B cell (primary cell): ENCODE measurements around the gene DMRT1. TPM values are rescaled to one million over a fixed set of nuclear protein-coding genes. Genes with fewer than 3 reads are reported as not detected.

Source experiments
- ATAC-seq: fragments of 200-7000 bp; cut with Tn5 transposase; one replicate; pipeline ENCODE4 v1.10.0; 2021; ENCODE audit warnings: low read depth, mild to moderate bottlenecking, moderate number of reproducible peaks, moderate library complexity
- CTCF ChIA-PET: fragments of 350-600 bp; sonication (Branson Sonifier 250); formaldehyde crosslinking; loops from one replicate; lab custom pipeline; 2021; ENCODE audit warnings: antibody characterized with exemption, inconsistent platforms; lab: Charles Lee
- POLR2A ChIA-PET: fragments of 350-600 bp; sonication (Branson Sonifier 250); formaldehyde crosslinking; loops from one replicate; lab custom pipeline; 2021; ENCODE audit warnings: antibody characterized with exemption; lab: Charles Lee
- DNase-seq: peaks from one replicate; pipeline ENCODE4 v3.0.0; 2013
- H2AFZ ChIP-seq: 2 replicates; pipeline ENCODE4 v1.6.1; 2012; ENCODE audit warnings: mild to moderate bottlenecking, low read depth, low read length; ENCODE audit not compliant: insufficient read depth, poor library complexity, severe bottlenecking
- H3K27ac ChIP-seq, 2 donors: 1 replicate in 1 of 2; 2 replicates in 1 of 2; pipeline ENCODE4 v1.5.1; 2012 to 2013; ENCODE audit warnings: low read length in 2 of 2, mild to moderate bottlenecking in 2 of 2, moderate library complexity in 1 of 2
- H3K27me3 ChIP-seq, 4 experiments: fragments of 200-600 bp in 1 of 4; sonication (generic) in 1 of 4; replicated peaks in 1 of 4; 1 replicate in 2 of 4; 2 replicates in 2 of 4; pipeline versions ENCODE4 v1.6.1 to v1.7.0; 2013 to 2016; ENCODE audit warnings: low read length in 3 of 4, mild to moderate bottlenecking in 2 of 4, mixed read lengths in 1 of 4, moderate library complexity in 1 of 4; ENCODE audit not compliant: insufficient read depth in 4 of 4, control insufficient read depth in 3 of 4; ENCODE audit errors: control extremely low read depth in 1 of 4
- H3K36me3 ChIP-seq, 2 experiments: replicated peaks in 1 of 2; 1 replicate in 1 of 2; 2 replicates in 1 of 2; pipeline versions ENCODE4 v1.6.1 to v1.7.1; 2013; ENCODE audit warnings: low read length in 1 of 2; ENCODE audit not compliant: insufficient read depth in 2 of 2, control insufficient read depth in 1 of 2; ENCODE audit errors: control extremely low read depth in 1 of 2, extremely low read depth in 1 of 2
- H3K4me1 ChIP-seq, 2 donors: fragments of 200-600 bp in 1 of 2; sonication (generic) in 1 of 2; 1 replicate in 1 of 2; 2 replicates in 1 of 2; pipeline versions ENCODE4 v1.5.1 to v1.6.1; 2013 to 2017; ENCODE audit warnings: low read length in 2 of 2; ENCODE audit not compliant: control insufficient read depth in 2 of 2, insufficient read depth in 2 of 2
- H3K4me2 ChIP-seq: replicated peaks from 2 replicates; pipeline ENCODE3; 2012; ENCODE audit warnings: mild to moderate bottlenecking, low read depth, low read length; ENCODE audit not compliant: poor library complexity, severe bottlenecking
- H3K4me3 ChIP-seq, 5 experiments: fragments of 200-600 bp in 1 of 5; sonication (generic) in 1 of 5; 1 replicate in 3 of 5; 2 replicates in 2 of 5; pipeline versions ENCODE4 v1.5.1 to v1.7.0; 2011 to 2016; ENCODE audit warnings: low read length in 4 of 5, mild to moderate bottlenecking in 4 of 5, low read depth in 2 of 5, control low read depth in 1 of 5, moderate library complexity in 1 of 5; ENCODE audit not compliant: insufficient read depth in 1 of 5; ENCODE audit errors: control extremely low read depth in 1 of 5, extremely low read depth in 1 of 5
- H3K79me2 ChIP-seq: fragments of 200-600 bp; sonication (generic); one replicate; pipeline ENCODE4 v1.6.0; 2016; ENCODE audit warnings: low read length; ENCODE audit not compliant: control insufficient read depth, insufficient read depth
- H3K9ac ChIP-seq: fragments of 200-600 bp; sonication (generic); 2 replicates; pipeline ENCODE4 v1.6.1; 2017; ENCODE audit warnings: mild to moderate bottlenecking, low read length, moderate library complexity
- H3K9me3 ChIP-seq, 3 donors: one replicate each; pipeline versions ENCODE4 v1.6.1 to v1.7.1; 2013; ENCODE audit warnings: low read length in 2 of 3; ENCODE audit not compliant: control insufficient read depth in 2 of 3, insufficient read depth in 1 of 3; ENCODE audit errors: control extremely low read depth in 1 of 3
- H4K20me1 ChIP-seq: 2 replicates; pipeline ENCODE4 v1.6.0; 2012; ENCODE audit warnings: mild to moderate bottlenecking, low read length; ENCODE audit not compliant: insufficient read depth, control insufficient read depth, poor library complexity, severe bottlenecking
- H3K27ac Mint-ChIP-seq: one replicate; pipeline ENCODE4 v1.8.0; 2021; ENCODE audit warnings: mixed read lengths
- H3K27me3 Mint-ChIP-seq: one replicate; pipeline ENCODE4 v1.8.0; 2021; ENCODE audit warnings: mixed read lengths
- H3K4me1 Mint-ChIP-seq: one replicate; pipeline ENCODE4 v1.8.0; 2021; ENCODE audit warnings: mixed read lengths
- H3K4me3 Mint-ChIP-seq: one replicate; pipeline ENCODE4 v1.8.0; 2021; ENCODE audit warnings: mixed read lengths
- H3K9me3 Mint-ChIP-seq: one replicate; pipeline ENCODE4 v1.8.0; 2022; ENCODE audit warnings: mixed read lengths; ENCODE audit not compliant: insufficient read depth
- EZH2 ChIP-seq: IDR thresholded peaks from 2 replicates; pipeline ENCODE4 v1.6.1; 2012; ENCODE audit warnings: borderline replicate concordance, low read depth, mild to moderate bottlenecking, moderate library complexity, low read length; ENCODE audit not compliant: insufficient read depth, poor library complexity, severe bottlenecking
- WGBS: methylation state at CpG from one replicate; pipeline ENCODE4 v1.1.5; 2013; ENCODE audit warnings: missing lambda C conversion rate; ENCODE audit not compliant: insufficient coverage; 5-methylcytosine and 5-hydroxymethylcytosine counted together
- intact Hi-C: fragments of 100-400 bp; cut with micrococcal nuclease; formaldehyde crosslinking; loops from one replicate; pipeline ENCODE4 v1.10.0; 2022
- polyA plus RNA-seq: library from polyadenylated mRNA; depleted of rRNA; stranded (reverse); fragments of >200 nt; gene quantifications from 2 replicates; pipeline ENCODE4 v1.2.3, GENCODE V29; 2012
- total RNA-seq, 2 donors: library from RNA; stranded (reverse); fragments of 120-200 nt in 1 of 2; gene quantifications; 1 replicate in 1 of 2; 2 replicates in 1 of 2; pipeline versions ENCODE4 v1.2.3 to v1.2.4, GENCODE V29; 2013 to 2022
- TF ChIP-seq, protein P1 (sequence below): fragments of 200-600 bp; IDR thresholded peaks from one replicate; pipeline ENCODE4 v1.8.0; 2022; ENCODE audit warnings: antibody characterized with exemption, mild to moderate bottlenecking

The DMRT1 gene
- total and polyA plus RNA-seq, 2 donors (not counting 1 experiment from before 2014, with no cell fraction given): not detected

GRCh38 chr9:972501-973294, 131.2 kb downstream of the DMRT1 start:
- Histone ChIP-seq H3K4me2 (peak overlapping the region; percentile 61), H3K4me3 (no peak overlapping the region), H3K36me3 (no peaks in the 10 kb centered on the region), H3K27ac (no peak overlapping the region), H3K9me3 (peaks cover 0 to 71% (median 11%) of the 10 kb centered on the region in 3 donors), H2AFZ (peak overlapping the region; percentile 28), H3K27me3 (peaks cover 0 to 88% (median 73%) of the 10 kb centered on the region in 4 experiments), H3K79me2 (no peaks in the 10 kb centered on the region), H3K4me1 (peaks cover 28 to 47% of the 10 kb centered on the region in 2 donors), H3K9ac (no peak overlapping the region), H4K20me1 (no peaks in the 10 kb centered on the region)
- WGBS: 7% methylated on average over 68 of the region's 68 CpGs
- TF ChIP-seq, protein P1, sequence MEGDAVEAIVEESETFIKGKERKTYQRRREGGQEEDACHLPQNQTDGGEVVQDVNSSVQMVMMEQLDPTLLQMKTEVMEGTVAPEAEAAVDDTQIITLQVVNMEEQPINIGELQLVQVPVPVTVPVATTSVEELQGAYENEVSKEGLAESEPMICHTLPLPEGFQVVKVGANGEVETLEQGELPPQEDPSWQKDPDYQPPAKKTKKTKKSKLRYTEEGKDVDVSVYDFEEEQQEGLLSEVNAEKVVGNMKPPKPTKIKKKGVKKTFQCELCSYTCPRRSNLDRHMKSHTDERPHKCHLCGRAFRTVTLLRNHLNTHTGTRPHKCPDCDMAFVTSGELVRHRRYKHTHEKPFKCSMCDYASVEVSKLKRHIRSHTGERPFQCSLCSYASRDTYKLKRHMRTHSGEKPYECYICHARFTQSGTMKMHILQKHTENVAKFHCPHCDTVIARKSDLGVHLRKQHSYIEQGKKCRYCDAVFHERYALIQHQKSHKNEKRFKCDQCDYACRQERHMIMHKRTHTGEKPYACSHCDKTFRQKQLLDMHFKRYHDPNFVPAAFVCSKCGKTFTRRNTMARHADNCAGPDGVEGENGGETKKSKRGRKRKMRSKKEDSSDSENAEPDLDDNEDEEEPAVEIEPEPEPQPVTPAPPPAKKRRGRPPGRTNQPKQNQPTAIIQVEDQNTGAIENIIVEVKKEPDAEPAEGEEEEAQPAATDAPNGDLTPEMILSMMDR: no peak
- TF ChIP-seq EZH2: peak; percentile 81
- POLR2A ChIA-PET: no interaction called here
- peaks cover 13% of the 10 kb centered on the region for H3K4me1 Mint-ChIP-seq
- no peak overlapping the region for H3K27ac Mint-ChIP-seq
- DNase-seq (peak; percentile 47), ATAC-seq (no peak)
- H3K27me3 Mint-ChIP-seq: peaks cover 53% of the 10 kb centered on the region
- no peak overlapping the region for H3K4me3 Mint-ChIP-seq
- intact Hi-C loops: no loop called here
- no peaks in the 10 kb centered on the region for H3K9me3 Mint-ChIP-seq
- CTCF ChIA-PET: no interaction called here

DNA sequence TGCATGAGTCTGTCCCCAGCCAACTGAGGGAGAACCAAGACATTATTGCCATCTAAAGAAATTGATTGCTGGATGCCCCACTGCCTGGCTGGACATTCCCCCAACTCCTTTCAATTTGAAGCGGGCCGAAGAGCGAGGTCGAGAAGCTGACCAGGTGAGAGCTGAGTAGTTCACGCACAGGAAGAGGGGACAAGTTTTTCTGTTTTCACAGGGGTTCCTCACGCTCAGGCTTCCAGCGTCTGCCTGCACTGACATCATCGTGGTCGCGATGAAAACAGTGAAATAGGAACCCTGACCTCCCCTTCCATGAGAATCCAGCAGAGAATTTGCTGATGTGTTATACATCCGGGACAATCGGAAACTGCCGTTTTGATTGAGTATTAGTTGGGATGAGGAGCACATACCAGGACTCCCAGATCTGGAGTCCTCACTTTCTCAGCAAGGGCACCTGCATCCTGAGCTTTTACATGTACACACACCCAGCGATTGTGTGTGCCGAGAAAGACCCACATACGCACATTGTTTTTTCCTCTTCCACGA, 131.9 kb downstream of the DMRT1 start:
- H3K27ac ChIP-seq: no peak overlapping the region
- H4K20me1 ChIP-seq: no peaks in the 10 kb centered on the region
- TF ChIP-seq, protein P1: no peak
- no peak for TF ChIP-seq EZH2
- H3K4me2 ChIP-seq: no peak overlapping the region
- no peak for ATAC-seq
- Mint-ChIP-seq H3K27me3 (peaks cover 55% of the 10 kb centered on the region), H3K4me1 (peaks cover 13% of the 10 kb centered on the region), H3K4me3 (peak overlapping the region; percentile 16), H3K27ac (no peak overlapping the region), H3K9me3 (no peaks in the 10 kb centered on the region)
- DNase-seq: peak; percentile 31
- intact Hi-C loops: no loop called here
- no peaks in the 10 kb centered on the region for H3K79me2 ChIP-seq
- H3K27me3 ChIP-seq: peaks cover 0 to 89% (median 74%) of the 10 kb centered on the region in 4 experiments
- ChIA-PET CTCF (no interaction called here), POLR2A (no interaction called here)
- H3K36me3 ChIP-seq: no peaks in the 10 kb centered on the region
- H3K9ac ChIP-seq: no peak overlapping the region
- no peak overlapping the region for H2AFZ ChIP-seq
- no peak overlapping the region for H3K4me3 ChIP-seq
- WGBS: 18% methylated on average over 10 of the region's 17 CpGs
- H3K9me3 ChIP-seq: peaks cover 0 to 69% (median 11%) of the 10 kb centered on the region in 3 donors
- peaks cover 28 to 47% of the 10 kb centered on the region in 2 donors for H3K4me1 ChIP-seq
